Astrocyte (in vitro differentiated cells and primary cell): ENCODE measurements around the gene HMGN1. TPM values are rescaled to one million over a fixed set of nuclear protein-coding genes. Genes with fewer than 3 reads are reported as not detected.

Experiments used
- DNase-seq: peaks from one replicate; pipeline ENCODE4 v3.0.0-alpha.2; 2010; ENCODE audit warnings: low read depth
- FAIRE-seq: peaks from 2 replicates; lab custom pipeline; 2011; peaks lifted over from hg19 to GRCh38; lab: Jason Lieb, UNC
- H2AFZ ChIP-seq: 2 replicates; pipeline ENCODE4 v1.6.0; 2012; ENCODE audit warnings: low read depth, low read length, inconsistent platforms
- H3K27ac ChIP-seq: 2 replicates; pipeline ENCODE4 v1.5.1; 2011; ENCODE audit warnings: low read depth, low read length, inconsistent platforms
- H3K27me3 ChIP-seq: 2 replicates; pipeline ENCODE4 v1.6.0; 2011; ENCODE audit warnings: low read length, inconsistent platforms; ENCODE audit not compliant: insufficient read depth
- H3K36me3 ChIP-seq: 2 replicates; pipeline ENCODE4 v1.5.1; 2011; ENCODE audit warnings: low read length, inconsistent platforms; ENCODE audit not compliant: insufficient read depth
- H3K4me1 ChIP-seq: 2 replicates; pipeline ENCODE4 v1.5.1; 2011; ENCODE audit warnings: low read length, inconsistent platforms; ENCODE audit not compliant: insufficient read depth
- H3K4me2 ChIP-seq: 2 replicates; pipeline ENCODE4 v1.6.0; 2012; ENCODE audit warnings: low read length, inconsistent platforms
- H3K4me3 ChIP-seq: 2 replicates; pipeline ENCODE4 v1.5.1; 2011; ENCODE audit warnings: low read depth, mild to moderate bottlenecking, low read length, inconsistent platforms; ENCODE audit not compliant: insufficient read depth
- H3K79me2 ChIP-seq: 2 replicates; pipeline ENCODE4 v1.6.0; 2012; ENCODE audit warnings: mild to moderate bottlenecking, low read length, inconsistent platforms; ENCODE audit not compliant: insufficient read depth
- H3K9ac ChIP-seq: 2 replicates; pipeline ENCODE4 v1.6.0; 2012; ENCODE audit warnings: mild to moderate bottlenecking, low read length, inconsistent platforms
- H3K9me3 ChIP-seq: 2 replicates; pipeline ENCODE4 v1.5.1; 2012; ENCODE audit warnings: low read depth, mild to moderate bottlenecking, low read length, inconsistent platforms; ENCODE audit not compliant: insufficient read depth
- H4K20me1 ChIP-seq: 2 replicates; pipeline ENCODE4 v1.6.0; 2012; ENCODE audit warnings: low read length, inconsistent platforms; ENCODE audit not compliant: insufficient read depth
- H3K27ac Mint-ChIP-seq: one replicate; pipeline ENCODE4 v1.8.0; 2021; ENCODE audit warnings: mild to moderate bottlenecking, mixed read lengths; ENCODE audit not compliant: unreplicated experiment
- H3K27me3 Mint-ChIP-seq: one replicate; pipeline ENCODE4 v1.8.0; 2021; ENCODE audit warnings: low read depth, mixed read lengths; ENCODE audit not compliant: unreplicated experiment
- H3K36me3 Mint-ChIP-seq: one replicate; pipeline ENCODE4 v1.8.0; 2021; ENCODE audit warnings: low read depth, mixed read lengths; ENCODE audit not compliant: unreplicated experiment
- H3K4me1 Mint-ChIP-seq: one replicate; pipeline ENCODE4 v1.8.0; 2021; ENCODE audit warnings: low read depth, mixed read lengths; ENCODE audit not compliant: unreplicated experiment
- H3K4me3 Mint-ChIP-seq: one replicate; pipeline ENCODE4 v1.8.0; 2021; ENCODE audit warnings: mild to moderate bottlenecking, moderate library complexity, mixed read lengths; ENCODE audit not compliant: unreplicated experiment
- H3K9me3 Mint-ChIP-seq: one replicate; pipeline ENCODE4 v1.8.0; 2021; ENCODE audit warnings: mild to moderate bottlenecking, mixed read lengths; ENCODE audit not compliant: unreplicated experiment
- CTCF ChIP-seq: IDR thresholded peaks from 2 replicates; pipeline ENCODE4 v1.5.1; 2011; ENCODE audit warnings: low read depth, mild to moderate bottlenecking, inconsistent platforms, low read length, moderate library complexity; ENCODE audit not compliant: insufficient read depth
- EZH2 ChIP-seq: IDR thresholded peaks from 2 replicates; pipeline ENCODE4 v1.6.1; 2012; ENCODE audit warnings: mild to moderate bottlenecking, low read length, inconsistent platforms; ENCODE audit not compliant: insufficient read depth
- total RNA-seq: library from RNA; stranded (reverse); gene quantifications from 2 replicates; pipeline ENCODE4 v1.2.1, GENCODE V29; 2021

Gene HMGN1
- total RNA-seq, 1 donor from 2014 or later, result 272 TPM

GRCh38 chr21:39312112-39313041, 36.5 kb downstream of the HMGN1 start:
- Mint-ChIP-seq H3K27ac (peak overlapping the region; percentile 66), H3K9me3 (no peaks in the 10 kb centered on the region), H3K27me3 (no peaks in the 10 kb centered on the region), H3K4me1 (peaks cover 15% of the 10 kb centered on the region), H3K4me3 (peak overlapping the region; percentile 94), H3K36me3 (peaks cover 2% of the 10 kb centered on the region)
- H3K36me3 ChIP-seq, result peaks cover 5% of the 10 kb centered on the region
- peaks cover 38% of the 10 kb centered on the region for H4K20me1 ChIP-seq
- H3K4me3 ChIP-seq, result peak overlapping the region; percentile 77
- DNase-seq (peak; percentile 75), FAIRE-seq (peak; percentile 32)
- no peak overlapping the region for H3K27ac ChIP-seq
- H3K4me1 ChIP-seq, result peaks cover 13% of the 10 kb centered on the region
- H2AFZ ChIP-seq, result peak overlapping the region; percentile 45
- H3K9me3 ChIP-seq, result no peaks in the 10 kb centered on the region
- peaks cover 54% of the 10 kb centered on the region for H3K79me2 ChIP-seq
- H3K4me2 ChIP-seq, result peak overlapping the region; percentile 97
- H3K9ac ChIP-seq, result peak overlapping the region; percentile 91
- no peaks in the 10 kb centered on the region for H3K27me3 ChIP-seq
- no peak for TF ChIP-seq EZH2
- TF ChIP-seq CTCF, result no peak

DNA sequence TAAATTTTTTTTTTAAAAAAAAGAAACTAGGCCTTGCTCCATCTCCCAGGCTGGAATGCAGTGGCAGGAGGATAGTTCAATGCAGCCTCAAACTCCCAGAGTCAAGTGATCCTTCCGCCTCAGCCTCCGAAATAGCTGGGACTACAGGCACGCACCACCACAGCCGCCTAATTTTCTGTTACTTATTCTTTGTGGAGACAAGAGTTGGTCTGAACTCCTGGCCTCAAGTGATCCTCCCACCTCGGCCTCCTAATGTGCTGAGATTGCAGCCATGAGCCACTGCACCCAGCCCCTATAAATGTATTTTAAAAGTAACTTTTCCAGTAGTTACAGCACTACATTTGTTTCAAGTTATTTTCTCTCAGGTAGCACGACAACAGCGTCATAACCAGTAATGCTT, 37.7 kb downstream of the HMGN1 start:
- FAIRE-seq, result no peak
- H3K27me3 Mint-ChIP-seq, result no peaks in the 10 kb centered on the region

More for the DNA sequence above, 37.7 kb downstream of the HMGN1 start:
- Mint-ChIP-seq H3K27ac (no peak overlapping the region), H3K4me1 (peaks cover 14% of the 10 kb centered on the region), H3K36me3 (peaks cover 2% of the 10 kb centered on the region), H3K9me3 (no peaks in the 10 kb centered on the region), H3K4me3 (peak overlapping the region; percentile 94)
- no peak overlapping the region for H3K27ac ChIP-seq
- no peak overlapping the region for H3K9ac ChIP-seq
- H3K27me3 ChIP-seq, result no peaks in the 10 kb centered on the region
- H3K4me2 ChIP-seq, result no peak overlapping the region
- H4K20me1 ChIP-seq, result peaks cover 38% of the 10 kb centered on the region
- H3K79me2 ChIP-seq, result peaks cover 61% of the 10 kb centered on the region
- peaks cover 13% of the 10 kb centered on the region for H3K4me1 ChIP-seq
- DNase-seq, result no peak
- no peak overlapping the region for H3K4me3 ChIP-seq
- H3K9me3 ChIP-seq, result no peaks in the 10 kb centered on the region
- H3K36me3 ChIP-seq, result peaks cover 5% of the 10 kb centered on the region
- TF ChIP-seq EZH2, result no peak
- no peak for TF ChIP-seq CTCF
- no peak overlapping the region for H2AFZ ChIP-seq
